ENCODE data around the gene UNC119B.

- TF ChIP-seq POLR2A (IDR thresholded peaks at IDR 0.05) = no peak
- TF ChIP-seq, protein P1, sequence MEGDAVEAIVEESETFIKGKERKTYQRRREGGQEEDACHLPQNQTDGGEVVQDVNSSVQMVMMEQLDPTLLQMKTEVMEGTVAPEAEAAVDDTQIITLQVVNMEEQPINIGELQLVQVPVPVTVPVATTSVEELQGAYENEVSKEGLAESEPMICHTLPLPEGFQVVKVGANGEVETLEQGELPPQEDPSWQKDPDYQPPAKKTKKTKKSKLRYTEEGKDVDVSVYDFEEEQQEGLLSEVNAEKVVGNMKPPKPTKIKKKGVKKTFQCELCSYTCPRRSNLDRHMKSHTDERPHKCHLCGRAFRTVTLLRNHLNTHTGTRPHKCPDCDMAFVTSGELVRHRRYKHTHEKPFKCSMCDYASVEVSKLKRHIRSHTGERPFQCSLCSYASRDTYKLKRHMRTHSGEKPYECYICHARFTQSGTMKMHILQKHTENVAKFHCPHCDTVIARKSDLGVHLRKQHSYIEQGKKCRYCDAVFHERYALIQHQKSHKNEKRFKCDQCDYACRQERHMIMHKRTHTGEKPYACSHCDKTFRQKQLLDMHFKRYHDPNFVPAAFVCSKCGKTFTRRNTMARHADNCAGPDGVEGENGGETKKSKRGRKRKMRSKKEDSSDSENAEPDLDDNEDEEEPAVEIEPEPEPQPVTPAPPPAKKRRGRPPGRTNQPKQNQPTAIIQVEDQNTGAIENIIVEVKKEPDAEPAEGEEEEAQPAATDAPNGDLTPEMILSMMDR (IDR thresholded peaks at IDR 0.05) = no peak
These were observed 60.8 kb downstream of the UNC119B start for GRCh38 chr12:120771097-120771496.

Measured in Peyer's patch (tissue), 4 donors.